GM21381 (cell line): ENCODE data around the gene MB21D2.
"Not testable (repeated sequence)": the region's sequence is repeated elsewhere in the genome, so short reads cannot be mapped to it uniquely, and the experiment has no call there.

Experiments
- ATAC-seq: cut with Tn5 transposase; IDR thresholded peaks from one replicate; pipeline ENCODE4 v1.9.1; 2021; ENCODE audit warnings: mild to moderate bottlenecking, moderate library complexity; ENCODE audit not compliant: unreplicated experiment

Gene MB21D2

DNA sequence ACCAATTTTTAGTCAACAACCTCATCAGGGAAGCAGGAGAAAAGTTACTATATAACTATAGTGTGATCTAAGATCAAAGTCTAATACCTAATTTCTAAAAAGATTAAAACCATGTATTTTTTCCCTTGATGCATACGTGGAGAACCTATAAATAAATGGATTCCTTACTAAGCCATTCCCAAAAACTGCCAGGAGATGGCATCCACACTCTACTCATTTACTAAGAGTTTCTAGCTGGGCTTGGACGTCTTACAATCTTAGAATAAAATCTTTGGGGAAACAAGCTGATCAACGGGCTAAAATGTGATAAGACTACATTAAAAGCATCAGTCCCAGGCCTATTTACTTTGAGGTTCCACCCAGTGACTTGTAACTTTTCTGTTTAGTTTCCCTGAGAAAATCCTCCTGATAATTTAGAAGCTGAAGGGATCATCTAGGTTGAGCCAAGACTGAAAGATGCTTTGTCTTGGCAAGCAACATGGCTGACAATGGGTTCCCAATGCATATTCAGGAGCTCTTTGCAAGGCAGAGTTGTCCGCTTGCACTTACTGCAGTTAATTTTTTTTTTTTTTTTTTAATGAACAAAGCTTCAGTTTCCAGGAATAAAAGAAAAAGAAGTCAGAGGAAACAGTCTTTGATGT, 104.8 kb downstream of the MB21D2 start:
- no peak for ATAC-seq

DNA sequence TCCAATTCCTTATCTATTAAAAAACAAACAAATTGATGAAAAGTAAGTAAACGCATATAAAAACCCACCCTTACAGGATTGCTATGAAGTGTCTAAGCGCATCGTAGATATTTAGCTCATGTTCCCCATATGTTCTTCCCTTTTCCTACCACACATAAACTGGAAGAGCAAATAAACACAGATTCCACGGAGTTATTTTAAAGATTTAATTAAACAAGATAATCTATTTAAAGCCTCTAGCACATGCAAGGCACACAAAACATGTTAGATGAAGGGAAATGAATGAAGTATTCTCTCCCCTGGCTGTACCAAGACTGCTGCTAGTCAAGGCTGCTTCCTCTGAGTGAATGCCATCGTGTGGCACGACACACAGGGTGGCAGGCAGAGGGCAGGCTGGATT, 111.9 kb downstream of the MB21D2 start:
- no peak for ATAC-seq

GRCh38 chr3:192804502-192804901, 113.2 kb downstream of the MB21D2 start:
- no peak for ATAC-seq

DNA sequence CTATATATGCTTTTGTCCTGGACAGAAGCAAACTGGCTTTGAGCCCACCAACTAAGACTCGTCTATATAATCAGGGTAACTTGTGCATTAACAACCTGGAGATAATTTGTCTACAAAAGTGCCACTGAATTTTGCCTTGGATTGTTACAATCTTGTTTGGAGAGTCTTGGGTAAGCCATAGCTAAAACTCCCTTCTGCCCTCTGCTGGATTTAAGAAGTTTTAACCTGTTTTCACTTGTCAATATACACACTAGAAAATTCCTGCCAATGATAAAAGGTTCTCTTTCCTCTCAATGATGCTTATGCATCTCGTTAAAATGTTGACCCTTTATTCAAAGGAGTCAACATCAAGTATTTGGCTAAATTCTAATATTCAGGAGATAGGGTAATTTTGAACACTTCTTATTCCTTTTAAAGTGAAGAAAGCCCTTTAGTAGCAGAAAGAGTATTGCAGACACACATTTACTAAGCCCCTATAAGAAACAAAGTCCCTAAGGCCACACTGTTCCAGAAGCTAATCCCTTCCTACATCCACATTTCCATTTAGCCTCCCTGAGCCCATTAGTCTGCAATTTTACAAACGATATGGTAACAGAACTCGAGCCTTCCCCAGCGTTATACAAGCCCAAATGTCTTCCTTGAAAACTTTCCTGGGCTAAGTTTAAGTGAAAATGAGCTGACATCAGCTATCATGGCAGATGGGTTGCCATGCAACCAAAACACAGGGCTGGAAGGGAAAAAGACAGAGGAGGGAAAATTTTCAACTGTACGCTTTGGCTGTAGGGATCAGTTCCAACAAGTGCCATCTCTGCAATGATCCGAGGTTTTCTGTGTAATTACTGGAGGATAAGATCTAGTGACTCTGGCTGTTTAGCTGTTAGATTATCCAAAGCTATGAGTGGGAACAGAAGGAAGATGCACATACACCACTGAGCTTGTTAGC, 114.4 kb downstream of the MB21D2 start:
- peak; percentile 58 for ATAC-seq

- ATAC-seq, result no peak
These were observed 115.7 kb downstream of the MB21D2 start for GRCh38 chr3:192801985-192802384.

DNA sequence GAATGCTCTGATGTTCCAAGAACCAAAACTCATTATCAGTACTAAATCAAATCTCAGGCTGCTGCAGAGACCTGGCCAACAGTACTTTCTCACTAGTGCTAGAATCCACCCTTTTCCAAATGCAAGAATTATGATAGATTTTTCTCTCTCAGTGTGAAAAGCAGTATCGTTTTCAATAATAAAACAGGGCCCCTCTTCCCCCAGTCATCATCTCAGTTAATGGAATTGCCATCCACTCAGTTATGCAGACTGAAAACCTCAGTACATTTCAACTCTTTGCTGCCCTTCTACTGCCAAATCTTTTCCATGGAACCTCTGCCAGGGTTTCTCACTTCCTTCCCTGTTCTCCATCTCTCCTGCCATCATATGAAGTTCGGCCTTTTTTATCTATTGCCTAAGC, 117.9 kb downstream of the MB21D2 start:
- ATAC-seq, result no peak

- ATAC-seq, result no peak
These were observed 122.6 kb downstream of the MB21D2 start for GRCh38 chr3:192795021-192795420.

DNA sequence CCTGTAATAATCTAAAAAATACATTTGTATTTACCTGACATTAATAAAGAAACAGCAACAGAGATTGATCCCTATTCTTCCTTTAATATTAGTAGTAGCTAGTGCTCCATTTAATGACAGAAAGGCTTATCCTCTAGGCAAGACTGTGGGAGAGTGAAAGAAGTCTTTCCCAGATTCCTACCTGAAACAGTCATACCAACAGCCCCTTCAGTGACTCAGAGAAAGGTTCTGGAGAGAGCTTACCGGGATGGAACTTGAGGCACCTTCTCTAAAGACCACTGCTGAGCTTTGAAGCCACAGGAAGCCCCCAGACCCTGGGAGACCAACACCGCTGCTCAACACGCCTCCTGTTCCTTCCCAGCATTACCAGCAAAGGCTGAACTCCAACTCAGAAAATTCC, 123.4 kb downstream of the MB21D2 start:
- no peak for ATAC-seq

- not testable (repeated sequence) for ATAC-seq
These were observed 128.7 kb downstream of the MB21D2 start for GRCh38 chr3:192788816-192789515.

DNA sequence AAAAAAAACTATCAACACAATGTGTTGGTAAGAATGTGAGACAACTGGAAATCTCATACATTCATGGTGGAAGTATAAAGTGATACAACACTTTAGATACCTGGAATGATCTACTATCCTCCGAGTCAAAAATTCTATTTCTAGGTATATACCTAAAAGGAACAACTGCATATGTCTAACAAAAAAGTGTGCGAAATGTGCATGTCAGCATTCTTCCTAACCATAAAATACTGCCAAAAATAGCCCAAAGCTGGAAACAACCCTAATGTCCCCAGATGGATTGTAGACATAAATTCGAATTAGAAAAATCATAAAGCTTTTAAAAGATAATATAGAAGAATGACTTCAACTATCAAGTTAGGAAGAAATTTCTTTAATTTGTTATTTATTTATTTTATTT, 139.1 kb downstream of the MB21D2 start:
- no peak for ATAC-seq

DNA sequence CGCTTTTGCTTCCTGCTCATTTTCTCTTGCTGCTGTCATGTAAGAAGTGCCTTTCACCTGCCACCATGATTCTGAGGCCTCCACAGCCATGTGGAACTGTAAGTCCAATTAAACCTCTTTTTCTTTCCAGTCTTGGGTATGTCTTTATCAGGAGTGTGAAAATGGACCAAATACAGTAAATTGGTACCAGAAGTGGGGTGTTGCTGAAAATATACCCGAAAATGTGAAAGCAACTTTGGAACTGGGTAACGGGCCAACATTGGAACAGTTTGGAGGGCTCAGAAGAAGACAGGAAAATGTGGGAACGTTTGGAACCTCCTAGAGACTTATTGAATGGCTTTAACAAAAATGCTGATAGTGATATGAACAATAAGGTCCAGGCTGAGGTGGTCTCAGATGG, 143.3 kb downstream of the MB21D2 start:
- not testable (repeated sequence) for ATAC-seq

- ATAC-seq, result no peak
These were observed 145.3 kb downstream of the MB21D2 start for GRCh38 chr3:192772240-192772894.

GRCh38 chr3:192758654-192759053, 159.0 kb downstream of the MB21D2 start:
- no peak for ATAC-seq

GRCh38 chr3:192751148-192751547, 166.5 kb downstream of the MB21D2 start:
- no peak for ATAC-seq

DNA sequence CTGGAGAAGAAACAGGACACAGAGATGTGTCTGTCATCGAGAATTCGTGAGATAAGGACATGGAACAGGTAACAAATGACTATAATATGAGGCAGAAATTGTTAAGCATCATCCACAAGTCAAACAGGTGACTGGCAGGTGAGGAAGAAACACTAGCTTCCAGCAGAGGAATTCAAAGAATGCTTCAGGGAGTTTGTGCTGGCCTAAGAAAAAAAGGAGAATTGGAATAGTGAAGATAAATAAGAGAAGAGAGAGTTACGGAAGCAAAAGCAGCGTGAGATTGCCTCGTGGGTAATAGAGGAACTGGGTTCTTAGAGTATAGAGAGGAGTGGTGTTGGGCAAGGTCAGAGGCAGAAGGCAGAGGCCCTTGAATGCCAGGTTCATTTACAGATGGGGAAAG, 167.5 kb downstream of the MB21D2 start:
- ATAC-seq, result no peak

GRCh38 chr3:192747746-192748145, 169.9 kb downstream of the MB21D2 start:
- ATAC-seq, result no peak

DNA sequence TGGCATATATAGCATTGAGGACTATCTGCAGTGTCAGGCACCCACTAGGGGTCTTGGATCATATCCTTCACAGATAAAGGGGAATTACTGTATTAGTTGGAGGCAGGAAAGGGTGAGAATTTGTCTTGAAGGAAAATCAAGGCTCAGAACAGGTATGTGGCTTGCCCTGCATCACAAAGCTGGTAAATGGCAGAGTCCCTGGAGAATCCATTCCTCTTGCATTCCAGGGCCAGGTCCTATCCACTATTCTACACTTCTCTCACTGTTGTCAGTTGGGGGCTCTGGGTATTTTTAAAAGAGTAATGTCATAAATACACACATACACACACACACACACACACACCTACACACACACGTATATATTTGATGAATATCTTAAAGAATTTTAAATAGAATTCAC, 170.5 kb downstream of the MB21D2 start:
- ATAC-seq, result no peak
